H1 (cell line): ENCODE results near the gene LRRC42.

ENCODE experiments used
- MAFK ChIP-seq: IDR thresholded peaks from 2 replicates; pipeline ENCODE4 v1.6.1; 2012; ENCODE audit warnings: low read depth, mild to moderate bottlenecking, improper control_type of control experiment, low read length
- NRF1 ChIP-seq: IDR thresholded peaks from 2 replicates; pipeline ENCODE4 v1.6.1; 2011; ENCODE audit warnings: mild to moderate bottlenecking, low read depth, low read length, improper control_type of control experiment
- POLR2A ChIP-seq, 2 experiments: IDR thresholded peaks; 1 replicate in 1 of 2; 2 replicates in 1 of 2; pipeline ENCODE4 v1.6.1; 2011; ENCODE audit warnings: low read depth in 2 of 2, low read length in 2 of 2, mild to moderate bottlenecking in 2 of 2; ENCODE audit errors: control extremely low read depth in 1 of 2
- RNF2 ChIP-seq: fragments of 200-900, 300-1000 bp; sonication (generic); IDR thresholded peaks from 2 replicates; pipeline ENCODE4 v1.7.1; 2016; ENCODE audit warnings: borderline replicate concordance, low read depth, mild to moderate bottlenecking, antibody characterized with exemption, low read length; ENCODE audit not compliant: poor library complexity, severe bottlenecking; ENCODE audit errors: missing control alignments

GRCh38 chr1:54004481-54005049, 58.4 kb downstream of the LRRC42 start:
- TF ChIP-seq POLR2A (IDR thresholded peaks at IDR 0.05; ENCODE audit: control extremely low read depth in 1 of 2, low read depth in 2 of 2, low read length in 2 of 2) (no peak), MAFK (no peak), RNF2 (no peak), NRF1 (no peak)
